COLO829 (cell line): ENCODE data around the gene PDE6A.

Source experiments
- DNase-seq: peaks from one replicate; pipeline ENCODE4 v3.0.0; 2012; ENCODE audit warnings: low spot score

The PDE6A gene

GRCh38 chr5:149810856-149811255 lies 133.7 kb downstream of the PDE6A start:
- no peak for DNase-seq

- no peak for DNase-seq
These were observed 134.5 kb downstream of the PDE6A start for GRCh38 chr5:149809931-149810691.

GRCh38 chr5:149808264-149808982 lies 136.2 kb downstream of the PDE6A start:
- DNase-seq, result no peak
